Peyer's patch (tissue), 4 donors: ENCODE measurements around the gene TIGD1.

ENCODE experiments used
- POLR2A ChIP-seq, 2 donors: fragments of 450-650 bp; IDR thresholded peaks; one replicate each; pipeline ENCODE4 v1.5.1; 2017; ENCODE audit warnings: antibody characterized with exemption in 2 of 2, mild to moderate bottlenecking in 2 of 2, moderate library complexity in 2 of 2
- TF ChIP-seq, protein P1 (sequence below), 6 experiments: fragments of 450-650 bp in 4 of 6; fragments of 200-600 bp in 2 of 6; sonication (generic) in 1 of 6; IDR thresholded peaks; one replicate each; pipeline ENCODE4 v1.5.1; 2017 to 2019; ENCODE audit warnings: antibody characterized with exemption in 6 of 6, mild to moderate bottlenecking in 3 of 6, moderate library complexity in 1 of 6

DNA sequence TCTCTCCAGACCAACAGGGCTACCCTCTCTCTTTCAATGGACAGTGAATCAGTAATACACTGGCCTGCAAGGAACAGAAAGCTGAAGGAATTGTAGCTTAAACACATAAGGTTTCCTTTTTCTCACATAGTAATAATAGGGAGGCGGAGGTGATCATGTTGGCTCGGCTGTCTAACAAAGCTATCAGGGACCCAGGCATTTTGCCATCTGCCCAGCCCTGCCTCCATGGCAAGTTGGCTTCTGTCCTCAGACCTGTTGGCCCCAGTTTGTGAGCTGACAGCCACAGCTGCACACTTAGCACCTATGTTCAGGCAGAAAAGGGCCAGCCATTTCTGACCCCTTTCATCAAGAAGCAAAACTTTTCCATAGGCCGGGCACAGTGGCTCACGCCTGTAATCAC, 12.9 kb downstream of the TIGD1 start:
- no peak for TF ChIP-seq POLR2A (IDR thresholded peaks at IDR 0.05)
- TF ChIP-seq, protein P1, sequence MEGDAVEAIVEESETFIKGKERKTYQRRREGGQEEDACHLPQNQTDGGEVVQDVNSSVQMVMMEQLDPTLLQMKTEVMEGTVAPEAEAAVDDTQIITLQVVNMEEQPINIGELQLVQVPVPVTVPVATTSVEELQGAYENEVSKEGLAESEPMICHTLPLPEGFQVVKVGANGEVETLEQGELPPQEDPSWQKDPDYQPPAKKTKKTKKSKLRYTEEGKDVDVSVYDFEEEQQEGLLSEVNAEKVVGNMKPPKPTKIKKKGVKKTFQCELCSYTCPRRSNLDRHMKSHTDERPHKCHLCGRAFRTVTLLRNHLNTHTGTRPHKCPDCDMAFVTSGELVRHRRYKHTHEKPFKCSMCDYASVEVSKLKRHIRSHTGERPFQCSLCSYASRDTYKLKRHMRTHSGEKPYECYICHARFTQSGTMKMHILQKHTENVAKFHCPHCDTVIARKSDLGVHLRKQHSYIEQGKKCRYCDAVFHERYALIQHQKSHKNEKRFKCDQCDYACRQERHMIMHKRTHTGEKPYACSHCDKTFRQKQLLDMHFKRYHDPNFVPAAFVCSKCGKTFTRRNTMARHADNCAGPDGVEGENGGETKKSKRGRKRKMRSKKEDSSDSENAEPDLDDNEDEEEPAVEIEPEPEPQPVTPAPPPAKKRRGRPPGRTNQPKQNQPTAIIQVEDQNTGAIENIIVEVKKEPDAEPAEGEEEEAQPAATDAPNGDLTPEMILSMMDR (IDR thresholded peaks at IDR 0.05), result no peak
